GM12891 (cell line): ENCODE results near the gene TRAF3.

Experiments
- POLR2A ChIP-seq: IDR thresholded peaks from 2 replicates; pipeline ENCODE4 v1.6.1; 2011; ENCODE audit warnings: low read depth, low read length, control low read depth
- POLR2AphosphoS5 ChIP-seq: IDR thresholded peaks from 2 replicates; pipeline ENCODE4 v1.6.1; 2011; ENCODE audit warnings: low read depth, low read length, control low read depth
- POU2F2 ChIP-seq: IDR thresholded peaks from 2 replicates; pipeline ENCODE4 v1.6.1; 2011; ENCODE audit warnings: low read depth, mild to moderate bottlenecking, control low read depth, low read length, moderate library complexity
- TAF1 ChIP-seq: IDR thresholded peaks from 2 replicates; pipeline ENCODE4 v1.6.1; 2011; ENCODE audit warnings: low read depth, low read length, control low read depth

DNA sequence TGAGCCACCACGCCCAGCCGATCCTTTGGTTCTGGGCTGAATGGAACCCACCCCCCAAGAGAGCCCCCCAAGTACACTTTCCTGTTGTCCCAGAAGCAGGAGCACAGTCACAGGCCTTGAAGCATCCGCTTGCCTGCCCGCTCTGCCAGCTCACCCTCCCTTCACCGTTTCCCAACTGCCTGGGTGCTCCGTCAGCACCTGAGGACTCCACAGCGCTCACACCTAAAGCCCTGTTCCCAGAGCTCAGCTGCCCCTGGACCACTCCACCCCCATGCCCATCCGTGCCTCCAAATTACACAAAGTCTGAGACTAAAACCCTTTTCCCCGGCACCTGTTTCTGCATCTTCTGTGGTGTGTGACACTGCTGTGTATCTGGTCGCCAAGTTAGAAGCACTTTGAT lies 44.3 kb upstream of the TRAF3 start:
- no peak for TF ChIP-seq POLR2AphosphoS5
- no peak for TF ChIP-seq POU2F2
- TF ChIP-seq POLR2A, result no peak
- TF ChIP-seq TAF1, result no peak
